GM20431 (cell line): ENCODE results near the gene TRPM1.

Source experiments
- in situ Hi-C: fragments of 300-500 bp; cut with MseI, MboI; formaldehyde crosslinking; loops from one replicate; pipeline ENCODE4 v1.15.0; 2020; ENCODE audit warnings: low sequenced_read_pairs; ENCODE audit not compliant: unreplicated experiment

TRPM1 gene

GRCh38 chr15:30990446-30991254 is 110.9 kb downstream of the TRPM1 start:
- in situ Hi-C loops = no loop called here

DNA sequence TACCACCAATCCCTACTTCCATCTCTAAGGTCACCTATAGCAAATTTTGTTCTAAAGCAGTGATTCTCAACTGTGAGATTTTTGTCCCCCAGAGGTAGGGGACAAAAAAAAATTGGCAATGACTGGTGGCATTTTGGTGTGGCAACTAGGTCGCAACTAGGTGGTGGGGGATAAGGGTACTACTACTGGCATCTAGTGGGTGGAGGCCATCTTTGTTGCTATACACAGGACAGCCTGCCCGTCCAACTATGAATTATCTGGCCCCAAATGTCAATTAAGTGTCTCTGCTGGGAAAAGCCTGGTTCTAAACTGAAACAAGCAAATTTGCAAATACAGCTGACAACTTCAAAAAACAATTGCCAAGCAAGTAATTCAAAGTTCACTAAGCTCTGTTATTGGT is 111.5 kb downstream of the TRPM1 start:
- in situ Hi-C loops = no loop called here

GRCh38 chr15:30985081-30985531 is 116.4 kb downstream of the TRPM1 start:
- in situ Hi-C loops = no loop called here

DNA sequence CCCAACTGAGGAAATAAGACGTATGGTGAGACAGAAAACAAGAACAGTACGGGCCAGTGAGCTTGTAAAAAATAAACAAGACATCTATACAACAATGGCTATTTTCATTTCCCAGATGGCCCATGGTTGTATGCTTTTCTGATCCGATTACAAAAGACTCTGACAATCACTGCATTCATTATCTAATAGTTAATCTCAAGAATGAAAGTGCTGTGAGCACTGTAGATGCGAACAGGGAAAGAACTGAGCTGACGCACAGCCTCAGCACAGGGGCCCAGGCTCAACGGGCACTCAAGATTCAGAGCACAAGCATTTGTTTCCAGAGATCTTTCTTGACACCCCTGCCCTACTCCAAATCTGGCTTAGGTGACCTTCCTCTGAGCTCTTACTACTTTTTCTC is 117.0 kb downstream of the TRPM1 start:
- in situ Hi-C loops = no loop called here

DNA sequence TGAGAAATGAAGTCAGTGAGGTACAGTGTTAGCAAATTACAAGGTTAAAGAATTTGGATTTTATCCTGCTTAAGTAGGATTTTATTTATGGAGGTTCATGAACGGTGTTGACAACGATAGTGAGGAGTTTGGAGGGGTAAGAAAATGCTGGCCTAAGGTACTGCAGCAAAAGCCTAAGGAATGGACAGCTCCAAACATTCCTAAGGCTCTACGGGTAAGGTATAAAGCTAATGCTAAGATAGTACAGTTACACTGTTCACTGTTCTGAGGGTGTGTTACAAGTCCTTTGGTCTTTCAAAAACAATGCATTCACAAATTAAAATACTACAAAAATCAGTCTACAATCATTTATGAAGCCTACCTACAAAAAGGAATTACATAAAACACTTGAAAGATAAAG is 117.4 kb downstream of the TRPM1 start:
- in situ Hi-C loops = no loop called here

GRCh38 chr15:30979457-30979856 is 122.1 kb downstream of the TRPM1 start:
- in situ Hi-C loops = no loop called here

DNA sequence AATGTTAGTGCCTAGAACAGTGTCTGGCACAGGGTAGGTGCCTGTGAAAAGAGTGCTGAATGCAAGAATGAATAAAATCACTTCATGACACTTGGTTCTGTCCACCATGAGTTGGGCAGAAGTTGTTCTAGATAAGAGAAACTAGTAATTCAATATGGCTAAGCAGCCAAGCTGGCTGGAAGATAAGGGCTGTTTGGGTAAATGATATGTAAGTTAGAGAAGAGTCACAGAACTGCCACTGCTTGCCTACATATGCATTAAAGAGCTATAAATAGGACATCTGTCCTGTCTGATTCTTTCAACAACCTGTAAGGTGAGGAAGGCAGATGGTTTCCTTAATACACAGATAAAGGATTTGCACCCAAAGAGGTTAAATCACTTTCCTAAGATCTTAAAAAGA is 123.2 kb downstream of the TRPM1 start:
- in situ Hi-C loops = no loop called here

GRCh38 chr15:30974112-30974511 is 127.4 kb downstream of the TRPM1 start:
- in situ Hi-C loops = no loop called here

- in situ Hi-C loops = no loop called here
Measured at GRCh38 chr15:30973379-30973778, 128.1 kb downstream of the TRPM1 start.

DNA sequence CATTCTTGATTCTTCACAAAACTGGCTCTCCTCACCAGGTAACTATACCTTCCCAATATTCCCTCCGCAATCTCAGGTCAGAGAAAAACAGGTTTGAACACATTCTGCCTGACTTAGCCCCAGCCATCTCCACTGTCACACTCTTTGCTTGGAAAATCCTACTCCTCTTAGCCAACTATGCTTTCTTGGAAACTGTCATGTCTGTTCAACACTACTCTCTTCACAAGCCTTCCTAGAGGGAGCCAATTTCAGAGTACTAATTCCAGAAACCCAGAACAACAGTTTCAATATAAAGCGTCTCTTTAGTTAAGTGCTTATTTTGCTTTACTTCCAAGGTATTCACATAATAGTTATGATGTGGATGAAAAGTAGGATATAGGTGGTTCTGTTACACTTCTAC is 131.8 kb downstream of the TRPM1 start:
- in situ Hi-C loops = no loop called here

DNA sequence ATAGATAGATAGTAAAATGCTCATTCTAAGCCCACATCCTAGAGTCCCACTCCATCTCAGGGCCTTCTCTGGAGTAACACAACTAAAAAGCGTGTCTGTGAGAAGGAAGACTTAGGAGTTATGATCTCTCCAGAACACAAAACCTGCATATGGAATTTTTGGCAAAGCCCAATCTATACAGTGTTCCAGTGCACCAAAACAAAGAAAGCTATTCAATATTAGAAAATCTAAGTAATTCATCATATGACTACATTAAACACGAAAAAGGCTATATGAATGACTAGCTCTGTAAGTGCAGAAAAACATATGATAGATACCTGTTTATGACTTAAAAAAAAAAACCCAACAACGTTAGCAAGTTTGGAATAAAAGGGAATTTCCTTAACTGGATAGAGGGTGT is 137.8 kb downstream of the TRPM1 start:
- in situ Hi-C loops = no loop called here

DNA sequence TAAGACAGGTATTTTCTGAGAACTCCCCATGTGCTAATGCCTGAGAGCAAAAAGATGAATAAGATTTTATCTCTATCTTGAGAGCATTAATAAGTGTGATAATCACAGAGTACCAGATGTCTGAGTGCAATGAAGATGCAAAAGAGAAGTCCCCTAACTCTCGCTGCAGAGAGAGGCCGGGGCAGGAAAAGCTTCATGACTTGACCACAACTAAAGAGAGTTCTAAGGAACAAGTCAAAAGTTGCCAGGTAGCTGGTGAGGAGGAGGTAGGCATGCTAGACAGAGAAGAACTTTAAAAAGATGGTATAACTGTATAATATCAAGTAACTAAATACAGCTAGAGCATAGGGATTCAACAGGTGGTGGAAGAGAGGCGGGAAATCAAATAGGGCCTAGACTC is 138.9 kb downstream of the TRPM1 start:
- in situ Hi-C loops = no loop called here

GRCh38 chr15:30962079-30962478 is 139.4 kb downstream of the TRPM1 start:
- in situ Hi-C loops = no loop called here

- in situ Hi-C loops = no loop called here
Measured at GRCh38 chr15:30958219-30958618, 143.3 kb downstream of the TRPM1 start.

DNA sequence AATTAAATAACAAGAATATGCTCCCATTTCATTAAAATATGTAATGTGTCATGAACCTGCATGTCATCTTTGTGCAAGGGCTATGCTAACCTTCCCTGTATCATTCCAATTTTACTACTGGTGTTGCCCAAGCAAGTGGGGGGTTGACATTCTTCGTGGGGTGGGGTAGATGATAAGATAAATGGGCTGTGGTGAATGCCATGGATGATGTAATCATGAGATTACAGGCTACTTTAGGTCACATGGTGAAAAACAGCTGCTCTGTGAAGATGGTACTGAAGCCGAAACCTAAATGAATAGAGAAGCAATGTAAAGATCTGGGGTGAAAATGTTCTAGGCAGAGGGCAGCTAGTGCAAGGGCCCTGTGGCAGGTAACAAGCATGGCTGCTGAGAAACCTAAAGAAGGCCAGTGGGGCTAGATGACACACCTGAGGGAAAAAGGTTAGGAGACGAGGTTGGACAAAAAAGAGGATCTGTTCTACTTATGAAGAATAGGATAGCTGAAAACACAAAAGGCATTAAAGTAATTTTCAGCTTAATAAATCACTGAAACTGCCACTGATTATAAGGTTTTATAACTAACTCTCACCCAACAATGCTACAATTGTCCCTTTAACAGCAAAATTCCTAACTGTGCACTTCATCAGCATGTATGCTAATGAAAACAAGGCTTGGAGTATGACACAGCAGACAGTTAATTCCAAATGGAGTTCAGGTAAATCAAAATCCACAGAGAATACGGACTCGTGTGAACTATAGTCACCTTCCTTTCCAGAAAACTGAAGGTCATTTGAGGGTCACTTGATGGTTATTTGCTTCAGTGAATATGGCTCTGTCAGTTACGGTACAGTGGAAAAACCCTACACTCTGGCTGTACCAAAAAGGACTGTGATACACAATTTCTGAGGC is 145.1 kb downstream of the TRPM1 start:
- in situ Hi-C loops = no loop called here

- in situ Hi-C loops = no loop called here
Measured at GRCh38 chr15:30954674-30955073, 146.9 kb downstream of the TRPM1 start.

DNA sequence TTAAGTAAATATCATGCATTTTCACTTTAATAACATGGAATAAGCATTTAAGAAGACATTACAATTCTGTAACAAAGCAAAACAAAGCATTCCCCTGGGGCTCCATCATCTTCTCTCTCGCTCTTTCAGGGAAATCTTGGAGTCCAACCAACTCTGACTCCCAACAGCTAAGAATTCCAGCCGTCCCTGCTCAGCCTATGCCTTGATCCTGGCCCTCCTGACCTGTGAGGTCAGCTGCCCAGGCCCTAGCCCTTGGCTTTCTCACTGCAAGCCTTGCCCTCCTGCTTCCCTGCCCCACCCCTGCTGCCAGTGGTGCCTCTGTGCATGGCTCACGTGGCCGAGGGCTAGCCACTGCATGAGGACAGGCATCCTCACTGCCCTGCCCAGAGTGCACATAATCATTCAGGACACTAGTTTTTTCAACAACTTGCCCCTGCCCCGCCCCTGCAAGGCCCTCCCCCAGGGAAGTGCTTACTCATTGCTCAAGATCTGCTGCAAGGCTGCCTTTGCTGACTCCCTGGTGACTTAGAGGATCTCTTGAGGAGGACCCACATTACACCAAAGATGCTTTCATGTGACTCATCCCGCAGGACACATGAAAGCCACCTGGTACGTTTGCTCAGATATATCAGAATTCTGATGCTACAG is 147.7 kb downstream of the TRPM1 start:
- in situ Hi-C loops = no loop called here

- in situ Hi-C loops = no loop called here
Measured at GRCh38 chr15:30953183-30953582, 148.3 kb downstream of the TRPM1 start.
